ENCODE measurements around the gene ESPN. TPM values are rescaled to one million over a fixed set of nuclear protein-coding genes. Genes with fewer than 3 reads are reported as not detected.

ESPN gene
- total and polyA plus RNA-seq, 2 of the 4 experiments (the other 2 are of a cell fraction): under 0.01 to 0.02 TPM

GRCh38 chr1:6445062-6445763, 20.6 kb downstream of the ESPN start:
- Histone ChIP-seq H3K79me1 (ENCODE audit: low read depth in 1 of 2, low read length in 2 of 2) (no peaks in the 10 kb centered on the region), H4K8ac (ENCODE audit: low read depth in 2 of 2, low read length in 2 of 2) (no peak overlapping the region), H2BK20ac (ENCODE audit: low read depth, low read length) (no peak overlapping the region), H4K91ac (ENCODE audit: insufficient read depth, low read depth, low read length) (no peak overlapping the region), H3K4ac (ENCODE audit: low read depth, low read length) (no peak overlapping the region), H3K9ac (ENCODE audit: low read depth, low read length) (no peak overlapping the region), H3K23ac (ENCODE audit: low read depth, low read length) (no peak overlapping the region), H3K56ac (ENCODE audit: extremely low read depth, insufficient read depth, low read length) (no peak overlapping the region), H3K14ac (replicated peaks; ENCODE audit: low read depth, low read length) (no peak overlapping the region), H2AK9ac (replicated peaks; ENCODE audit: low read depth, low read length, poor library complexity) (no peak overlapping the region), H3K9me1 (ENCODE audit: insufficient read depth, low read length) (no peaks in the 10 kb centered on the region; the same call in 1 of the 2 replicates), H4K5ac (ENCODE audit: low read depth, low read length) (no peak overlapping the region), H2AK5ac (ENCODE audit: low read depth, low read length) (no peak overlapping the region), H2AFZ (replicated peaks; ENCODE audit: low read length, poor library complexity) (no peak overlapping the region), H3K27me3 (ENCODE audit: control insufficient read depth, insufficient read depth, low read length) (peaks cover 66% of the 10 kb centered on the region), H2BK15ac (ENCODE audit: low read depth, low read length) (no peak overlapping the region), H3K4me2 (ENCODE audit: low read depth, low read length) (no peak overlapping the region), H4K20me1 (ENCODE audit: insufficient read depth, low read length) (no peaks in the 10 kb centered on the region), H2BK120ac (ENCODE audit: low read depth, low read length) (no peak overlapping the region), H3K4me3 (ENCODE audit: insufficient read depth, low read depth, low read length) (no peak overlapping the region), H3K36me3 (ENCODE audit: control insufficient read depth, insufficient read depth, low read length) (no peaks in the 10 kb centered on the region), H2BK5ac (ENCODE audit: low read depth, low read length, poor library complexity, severe bottlenecking) (no peak overlapping the region), H3K4me1 (ENCODE audit: control insufficient read depth, insufficient read depth, low read length) (peaks cover 1% of the 10 kb centered on the region; the same call in 1 of the 2 replicates), H3K9me3 (ENCODE audit: control insufficient read depth, insufficient read depth, low read length) (no peaks in the 10 kb centered on the region), H3K27ac (ENCODE audit: insufficient read depth, low read length) (no peak overlapping the region), H3K18ac (ENCODE audit: low read depth, low read length) (no peak overlapping the region)
- dilution Hi-C loops (cut with HindIII; ENCODE audit: low sequenced_read_pairs, unreplicated experiment) (no loop called here), in situ Hi-C loops (cut with MboI; ENCODE audit: low sequenced_read_pairs) (no loop called here), intact Hi-C loops (cut with micrococcal nuclease) (no loop called here)
- ChIA-PET CTCF (no interaction called here), POLR2A (ENCODE audit: unreplicated experiment) (no interaction called here)
- ATAC-seq (ENCODE audit: low read depth) (peak; percentile 54), DNase-seq (peak; percentile 15)
- TF ChIP-seq MXI1 (IDR thresholded peaks at IDR 0.05; ENCODE audit: borderline replicate concordance, low read depth, low read length) (no peak), MAZ (IDR thresholded peaks at IDR 0.05; ENCODE audit: borderline replicate concordance, low read depth, low read length) (no peak), SMC3 (IDR thresholded peaks at IDR 0.05; ENCODE audit: low read depth, low read length) (peak; percentile 43), RAD21 (IDR thresholded peaks at IDR 0.05; ENCODE audit: low read length) (peak; percentile 38), CHD1 (IDR thresholded peaks at IDR 0.05; ENCODE audit: low read depth, low read length) (no peak), CTCF (conservative IDR thresholded peaks at IDR 0.05; ENCODE audit: low read depth, low read length) (peak; percentile 50), ELK1 (IDR thresholded peaks at IDR 0.05; ENCODE audit: borderline replicate concordance, low read depth, low read length) (no peak), RFX5 (IDR thresholded peaks at IDR 0.05; ENCODE audit: low read depth, low read length) (no peak)
- WGBS, 2 experiments (ENCODE audit: extremely low coverage in 2 of 2, insufficient read length in 1 of 2): 75% methylated on average over 2 of the region's 19 CpGs; no CpG with 5 or more reads in 1 of the 2 experiments
- BruUV-seq (replicated peaks): no TSS peak
